Peyer's patch (tissue), 4 donors: ENCODE data around the gene OSBPL5.

Source experiments
- POLR2A ChIP-seq, 2 donors: fragments of 450-650 bp; IDR thresholded peaks; one replicate each; pipeline ENCODE4 v1.5.1; 2017; ENCODE audit warnings: antibody characterized with exemption in 2 of 2, mild to moderate bottlenecking in 2 of 2, moderate library complexity in 2 of 2
- TF ChIP-seq, protein P1 (sequence below), 6 experiments: fragments of 450-650 bp in 4 of 6; fragments of 200-600 bp in 2 of 6; sonication (generic) in 1 of 6; IDR thresholded peaks; one replicate each; pipeline ENCODE4 v1.5.1; 2017 to 2019; ENCODE audit warnings: antibody characterized with exemption in 6 of 6, mild to moderate bottlenecking in 3 of 6, moderate library complexity in 1 of 6

GRCh38 chr11:3150726-3151125, 14.4 kb downstream of the OSBPL5 start:
- TF ChIP-seq, protein P1, sequence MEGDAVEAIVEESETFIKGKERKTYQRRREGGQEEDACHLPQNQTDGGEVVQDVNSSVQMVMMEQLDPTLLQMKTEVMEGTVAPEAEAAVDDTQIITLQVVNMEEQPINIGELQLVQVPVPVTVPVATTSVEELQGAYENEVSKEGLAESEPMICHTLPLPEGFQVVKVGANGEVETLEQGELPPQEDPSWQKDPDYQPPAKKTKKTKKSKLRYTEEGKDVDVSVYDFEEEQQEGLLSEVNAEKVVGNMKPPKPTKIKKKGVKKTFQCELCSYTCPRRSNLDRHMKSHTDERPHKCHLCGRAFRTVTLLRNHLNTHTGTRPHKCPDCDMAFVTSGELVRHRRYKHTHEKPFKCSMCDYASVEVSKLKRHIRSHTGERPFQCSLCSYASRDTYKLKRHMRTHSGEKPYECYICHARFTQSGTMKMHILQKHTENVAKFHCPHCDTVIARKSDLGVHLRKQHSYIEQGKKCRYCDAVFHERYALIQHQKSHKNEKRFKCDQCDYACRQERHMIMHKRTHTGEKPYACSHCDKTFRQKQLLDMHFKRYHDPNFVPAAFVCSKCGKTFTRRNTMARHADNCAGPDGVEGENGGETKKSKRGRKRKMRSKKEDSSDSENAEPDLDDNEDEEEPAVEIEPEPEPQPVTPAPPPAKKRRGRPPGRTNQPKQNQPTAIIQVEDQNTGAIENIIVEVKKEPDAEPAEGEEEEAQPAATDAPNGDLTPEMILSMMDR (IDR thresholded peaks at IDR 0.05): no peak
- TF ChIP-seq POLR2A (IDR thresholded peaks at IDR 0.05): no peak
